Mucosa of rectum (tissue), 2 donors: ENCODE measurements around the gene OR5K2.

Experiments used
- H3K27ac ChIP-seq, 2 donors: one replicate each; pipeline ENCODE4 v1.7.0; 2013; ENCODE audit warnings: inconsistent platforms in 2 of 2, low read depth in 2 of 2, low read length in 2 of 2
- H3K27me3 ChIP-seq, 2 donors: one replicate each; pipeline ENCODE4 v1.7.0; 2013; ENCODE audit warnings: low read length in 2 of 2; ENCODE audit not compliant: control insufficient read depth in 2 of 2, insufficient read depth in 2 of 2
- H3K36me3 ChIP-seq, 2 donors: one replicate each; pipeline ENCODE4 v1.7.0; 2013; ENCODE audit warnings: low read length in 2 of 2; ENCODE audit not compliant: control insufficient read depth in 2 of 2, insufficient read depth in 2 of 2
- H3K4me1 ChIP-seq, 2 donors: one replicate each; pipeline ENCODE4 v1.7.0; 2013; ENCODE audit warnings: low read length in 2 of 2, mild to moderate bottlenecking in 1 of 2; ENCODE audit not compliant: control insufficient read depth in 2 of 2, insufficient read depth in 2 of 2
- H3K4me3 ChIP-seq, 2 donors: one replicate each; pipeline ENCODE4 v1.7.0; 2013; ENCODE audit warnings: low read length in 2 of 2
- H3K9ac ChIP-seq, 2 donors: one replicate each; pipeline ENCODE4 v1.7.0; 2013; ENCODE audit warnings: low read length in 2 of 2, low read depth in 1 of 2, mild to moderate bottlenecking in 1 of 2
- H3K9me3 ChIP-seq, 2 donors: one replicate each; pipeline ENCODE4 v1.7.0; 2013; ENCODE audit warnings: low read length in 2 of 2; ENCODE audit not compliant: control insufficient read depth in 2 of 2
- donor health status: healthy.
- donor health status: Normal muscosa, but diverticular disease.

The OR5K2 gene

GRCh38 chr3:98519351-98519750 lies 21.9 kb downstream of the OR5K2 start:
- Histone ChIP-seq H3K4me3 (no peak overlapping the region), H3K36me3 (peaks cover 21 to 31% of the 10 kb centered on the region in 2 donors), H3K9ac (no peak overlapping the region), H3K4me1 (peaks cover 0 to 4% of the 10 kb centered on the region in 2 donors), H3K27me3 (no peaks in the 10 kb centered on the region), H3K27ac (no peak overlapping the region), H3K9me3 (no peaks in the 10 kb centered on the region)

GRCh38 chr3:98521897-98522543 lies 24.5 kb downstream of the OR5K2 start:
- peak overlapping the region; percentile 77 to 91 for H3K4me3 ChIP-seq
- no peaks in the 10 kb centered on the region for H3K9me3 ChIP-seq
- peaks cover 0 to 4% of the 10 kb centered on the region in 2 donors for H3K4me1 ChIP-seq

DNA sequence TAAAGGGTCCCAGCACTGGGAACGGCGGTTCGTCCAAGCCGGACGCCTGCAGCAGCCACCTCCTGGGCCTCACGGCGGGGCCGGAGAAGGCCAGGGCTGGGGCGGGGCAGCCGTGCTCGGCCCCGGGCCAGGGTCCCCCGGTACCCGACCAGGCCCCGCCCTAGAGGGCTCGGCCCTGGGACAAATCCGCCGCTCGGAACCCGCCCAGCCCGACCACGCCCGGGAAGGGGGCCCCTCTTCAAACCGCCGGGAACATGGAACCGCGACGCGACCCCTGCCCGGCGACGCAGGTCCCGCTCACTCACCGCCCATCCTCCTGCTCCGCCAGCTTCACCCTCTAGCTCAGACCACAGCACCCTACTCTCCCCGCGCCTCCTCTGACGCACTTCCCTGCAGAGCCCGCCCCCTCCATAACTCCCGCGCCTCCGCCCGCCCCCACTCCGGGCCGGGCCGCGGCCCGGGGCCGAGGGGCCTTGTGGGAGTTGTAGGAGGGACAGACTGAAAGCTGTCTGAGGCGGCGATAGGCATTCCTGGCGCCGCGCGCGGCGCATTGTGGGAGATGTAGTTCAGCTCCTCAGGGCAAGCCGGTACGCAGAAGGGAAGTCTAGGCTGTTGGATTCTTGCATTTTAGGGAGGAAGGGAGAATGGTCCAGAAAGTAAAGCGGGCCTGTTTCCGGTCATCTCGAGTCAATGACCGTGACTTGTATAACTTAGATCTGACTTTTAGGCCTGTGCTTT lies 25.2 kb downstream of the OR5K2 start, which contains the start of gene CLDND1:
Gene CLDND1 (minus strand): TSS at position 359 of the 738 bp plus-strand sequence. CDS start 1,478 bp downstream, outside the sequence.
- peak within 1 kb of the TSS; percentile 90 to 93 for H3K27ac ChIP-seq
- H3K27me3 ChIP-seq: no peaks in the 10 kb centered on the region
- H3K36me3 ChIP-seq: peaks cover 6 to 15% of the 10 kb centered on the region in 2 donors
- H3K9ac ChIP-seq: peak within 1 kb of the TSS; percentile 83 to 84
- H3K4me3 ChIP-seq: peak within 1 kb of the TSS; percentile 77 to 91
- H3K9me3 ChIP-seq: no peaks in the 10 kb centered on the region
- H3K4me1 ChIP-seq: peaks cover 0 to 4% of the 10 kb centered on the region in 2 donors

More at GRCh38 chr3:98521897-98522543, 24.5 kb downstream of the OR5K2 start:
- Histone ChIP-seq H3K27ac (peak overlapping the region; percentile 90 to 93), H3K36me3 (peaks cover 10 to 17% of the 10 kb centered on the region in 2 donors), H3K9ac (peak overlapping the region; percentile 83 to 84), H3K27me3 (no peaks in the 10 kb centered on the region)

DNA sequence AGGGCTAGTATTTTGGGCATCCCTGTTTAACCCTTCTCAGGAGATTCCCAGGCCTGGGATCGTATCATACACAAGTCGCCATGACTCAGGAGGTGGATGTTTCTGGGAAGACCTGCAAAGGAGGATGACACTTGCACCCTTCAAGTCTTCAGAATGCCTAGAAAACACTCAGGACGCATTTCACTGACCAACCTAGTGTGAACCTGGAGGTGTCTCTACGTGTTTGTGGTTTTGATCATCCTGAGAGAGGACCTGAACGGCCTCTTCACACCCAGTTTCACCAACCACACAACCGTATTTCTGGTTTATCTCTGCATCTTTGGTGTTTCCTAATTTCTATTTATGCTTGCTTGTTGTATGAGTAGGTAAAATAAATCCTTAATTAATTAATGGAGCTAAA lies 28.0 kb downstream of the OR5K2 start:
- no peak overlapping the region for H3K27ac ChIP-seq
- H3K27me3 ChIP-seq: no peaks in the 10 kb centered on the region
- no peaks in the 10 kb centered on the region for H3K9me3 ChIP-seq
- peaks cover 0 to 3% of the 10 kb centered on the region in 2 donors for H3K36me3 ChIP-seq
- no peak overlapping the region for H3K9ac ChIP-seq
- H3K4me1 ChIP-seq: peaks cover 0 to 4% of the 10 kb centered on the region in 2 donors
- H3K4me3 ChIP-seq: no peak overlapping the region

- Histone ChIP-seq H3K36me3 (no peaks in the 10 kb centered on the region), H3K27ac (peak overlapping the region in 1 of 2 donors; percentile 25), H3K9ac (no peak overlapping the region), H3K27me3 (no peaks in the 10 kb centered on the region), H3K4me3 (no peak overlapping the region), H3K9me3 (no peaks in the 10 kb centered on the region), H3K4me1 (no peaks in the 10 kb centered on the region)
These were observed 31.2 kb downstream of the OR5K2 start for GRCh38 chr3:98528474-98529346.

- Histone ChIP-seq H3K27me3 (no peaks in the 10 kb centered on the region), H3K4me3 (peak overlapping the region in 1 of 2 donors; percentile 37), H3K27ac (peak overlapping the region in 1 of 2 donors; percentile 57), H3K4me1 (no peaks in the 10 kb centered on the region), H3K9me3 (no peaks in the 10 kb centered on the region), H3K36me3 (no peaks in the 10 kb centered on the region), H3K9ac (no peak overlapping the region)
These were observed 32.5 kb downstream of the OR5K2 start for GRCh38 chr3:98529856-98530459.

DNA sequence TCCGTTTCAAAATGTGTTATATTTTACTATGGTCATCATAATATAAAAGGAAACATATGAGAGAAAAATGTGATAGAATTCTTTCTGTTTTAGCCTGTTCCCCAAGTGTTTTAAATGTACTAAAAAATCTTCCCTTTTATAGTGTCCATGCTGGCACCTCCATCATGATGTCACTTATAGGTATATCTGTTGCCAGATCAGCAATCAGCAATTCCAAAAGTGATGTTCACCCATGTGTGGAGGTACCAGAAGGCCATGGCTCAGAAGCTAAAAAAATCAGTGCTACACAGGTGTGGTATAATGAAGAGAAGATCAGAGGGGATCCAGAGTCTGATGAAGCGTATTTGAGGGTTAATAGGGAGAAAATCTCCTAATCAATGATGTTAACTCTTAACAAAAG lies 33.2 kb downstream of the OR5K2 start:
- peak overlapping the region in 1 of 2 donors; percentile 10 for H3K4me3 ChIP-seq
- peak overlapping the region in 1 of 2 donors; percentile 24 for H3K27ac ChIP-seq
- H3K9ac ChIP-seq: no peak overlapping the region
- H3K9me3 ChIP-seq: no peaks in the 10 kb centered on the region
- no peaks in the 10 kb centered on the region for H3K36me3 ChIP-seq
- H3K4me1 ChIP-seq: no peaks in the 10 kb centered on the region
- no peaks in the 10 kb centered on the region for H3K27me3 ChIP-seq

- Histone ChIP-seq H3K36me3 (no peaks in the 10 kb centered on the region), H3K9me3 (no peaks in the 10 kb centered on the region), H3K4me1 (no peaks in the 10 kb centered on the region), H3K9ac (peak within 1 kb of the TSS; percentile 50 to 66), H3K27me3 (no peaks in the 10 kb centered on the region), H3K27ac (peak within 1 kb of the TSS; percentile 68 to 76), H3K4me3 (peak within 1 kb of the TSS; percentile 45 to 65)
These were observed 34.3 kb downstream of the OR5K2 start, which contains the start of gene GPR15 for GRCh38 chr3:98531622-98532274. GPR15 (plus strand) TSS chr3:98531978; CDS start chr3:98532034, 56 bp downstream.

DNA sequence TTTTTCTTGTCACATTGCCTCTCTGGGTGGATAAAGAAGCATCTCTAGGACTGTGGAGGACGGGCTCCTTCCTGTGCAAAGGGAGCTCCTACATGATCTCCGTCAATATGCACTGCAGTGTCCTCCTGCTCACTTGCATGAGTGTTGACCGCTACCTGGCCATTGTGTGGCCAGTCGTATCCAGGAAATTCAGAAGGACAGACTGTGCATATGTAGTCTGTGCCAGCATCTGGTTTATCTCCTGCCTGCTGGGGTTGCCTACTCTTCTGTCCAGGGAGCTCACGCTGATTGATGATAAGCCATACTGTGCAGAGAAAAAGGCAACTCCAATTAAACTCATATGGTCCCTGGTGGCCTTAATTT lies 34.8 kb downstream of the OR5K2 start:
- Histone ChIP-seq H3K27me3 (no peaks in the 10 kb centered on the region), H3K36me3 (no peaks in the 10 kb centered on the region), H3K9me3 (no peaks in the 10 kb centered on the region), H3K4me3 (peak overlapping the region; percentile 45 to 65), H3K9ac (peak overlapping the region; percentile 50 to 66), H3K27ac (peak overlapping the region; percentile 68 to 76), H3K4me1 (no peaks in the 10 kb centered on the region)
